ENCODE measurements around the gene ADK.

Gene ADK

GRCh38 chr10:74110120-74110519, 40.9 kb upstream of the ADK start:
- H3K4me3 ChIP-seq (ENCODE audit: low read depth, low read length), result no peak overlapping the region
- DNase-seq (ENCODE audit: low read depth), result no peak
- TF ChIP-seq CTCF (IDR thresholded peaks at IDR 0.05; ENCODE audit: low read depth, low read length, missing control alignments), result no peak

- no peak overlapping the region for H3K4me3 ChIP-seq (ENCODE audit: low read depth, low read length)
- TF ChIP-seq CTCF (IDR thresholded peaks at IDR 0.05; ENCODE audit: low read depth, low read length, missing control alignments), result no peak
- DNase-seq (ENCODE audit: low read depth), result no peak
Observed at GRCh38 chr10:74111799-74112198, 39.2 kb upstream of the ADK start.

GRCh38 chr10:74113546-74113945, 37.5 kb upstream of the ADK start:
- no peak for TF ChIP-seq CTCF (IDR thresholded peaks at IDR 0.05; ENCODE audit: low read depth, low read length, missing control alignments)
- no peak for DNase-seq (ENCODE audit: low read depth)
- no peak overlapping the region for H3K4me3 ChIP-seq (ENCODE audit: low read depth, low read length)

- TF ChIP-seq CTCF (IDR thresholded peaks at IDR 0.05; ENCODE audit: low read depth, low read length, missing control alignments), result no peak
- no peak for DNase-seq (ENCODE audit: low read depth)
- H3K4me3 ChIP-seq (ENCODE audit: low read depth, low read length), result no peak overlapping the region
Observed at GRCh38 chr10:74114041-74114448, 37.0 kb upstream of the ADK start.

- no peak overlapping the region for H3K4me3 ChIP-seq (ENCODE audit: low read depth, low read length)
- no peak for DNase-seq (ENCODE audit: low read depth)
- no peak for TF ChIP-seq CTCF (IDR thresholded peaks at IDR 0.05; ENCODE audit: low read depth, low read length, missing control alignments)
Observed at GRCh38 chr10:74117738-74118137, 33.3 kb upstream of the ADK start.

GRCh38 chr10:74118804-74119203, 32.2 kb upstream of the ADK start:
- no peak for DNase-seq (ENCODE audit: low read depth)
- TF ChIP-seq CTCF (IDR thresholded peaks at IDR 0.05; ENCODE audit: low read depth, low read length, missing control alignments), result no peak
- no peak overlapping the region for H3K4me3 ChIP-seq (ENCODE audit: low read depth, low read length)

- H3K4me3 ChIP-seq (ENCODE audit: low read depth, low read length), result no peak overlapping the region
- no peak for TF ChIP-seq CTCF (IDR thresholded peaks at IDR 0.05; ENCODE audit: low read depth, low read length, missing control alignments)
- DNase-seq (ENCODE audit: low read depth), result no peak
Observed at GRCh38 chr10:74120911-74121310, 30.1 kb upstream of the ADK start.

Data from GM12864 (cell line).